AG04450 (cell line): Measurements from ENCODE around the gene NAXD. TPM values are rescaled to one million over a fixed set of nuclear protein-coding genes. Genes with fewer than 3 reads are reported as not detected.
"Not testable (repeated sequence)": the region's sequence is repeated elsewhere in the genome, so short reads cannot be mapped to it uniquely, and the experiment has no call there.

Experiments
- CTCF ChIA-PET: fragments of 300-600, 350-600 bp; formaldehyde crosslinking; extraction: SDS; loops from one replicate; lab custom pipeline; 2022; ENCODE audit warnings: antibody characterized with exemption, inconsistent platforms; lab: Charles Lee
- POLR2A ChIA-PET: fragments of 350-600 bp; formaldehyde crosslinking; extraction: SDS; loops from one replicate; lab custom pipeline; 2021; ENCODE audit warnings: antibody characterized with exemption, inconsistent platforms; lab: Yijun Ruan, JAX
- DNase-seq: peaks from one replicate; pipeline ENCODE4 v3.0.0-alpha.2; 2011; ENCODE audit warnings: low read depth, low spot score
- H3K27ac ChIP-seq: one replicate; pipeline ENCODE4 v1.5.1; 2012; ENCODE audit warnings: low read depth, low read length, control low read depth
- H3K27me3 ChIP-seq: one replicate; pipeline ENCODE4 v1.6.0; 2012; ENCODE audit warnings: low read length; ENCODE audit not compliant: control insufficient read depth, insufficient read depth
- H3K4me3 ChIP-seq: 2 replicates; pipeline ENCODE4 v1.5.1; 2011; ENCODE audit warnings: mild to moderate bottlenecking, low read depth, low read length, control low read depth
- H3K9me3 ChIP-seq: 2 replicates; pipeline ENCODE4 v1.5.1; 2012; ENCODE audit warnings: low read length; ENCODE audit not compliant: control insufficient read depth, insufficient read depth
- polyA plus RNA-seq: library from polyadenylated mRNA; depleted of rRNA; stranded (reverse); fragments of >200 nt; gene quantifications from 2 replicates; pipeline ENCODE4 v1.2.3, GENCODE V29; 2011
- TF ChIP-seq, protein P1 (sequence below): IDR thresholded peaks from 2 replicates; pipeline ENCODE4 v1.5.1; 2011; ENCODE audit warnings: low read depth, low read length, control low read depth, inconsistent platforms

NAXD gene
- polyA plus RNA-seq, 1 experiment, result 35.0 TPM

DNA sequence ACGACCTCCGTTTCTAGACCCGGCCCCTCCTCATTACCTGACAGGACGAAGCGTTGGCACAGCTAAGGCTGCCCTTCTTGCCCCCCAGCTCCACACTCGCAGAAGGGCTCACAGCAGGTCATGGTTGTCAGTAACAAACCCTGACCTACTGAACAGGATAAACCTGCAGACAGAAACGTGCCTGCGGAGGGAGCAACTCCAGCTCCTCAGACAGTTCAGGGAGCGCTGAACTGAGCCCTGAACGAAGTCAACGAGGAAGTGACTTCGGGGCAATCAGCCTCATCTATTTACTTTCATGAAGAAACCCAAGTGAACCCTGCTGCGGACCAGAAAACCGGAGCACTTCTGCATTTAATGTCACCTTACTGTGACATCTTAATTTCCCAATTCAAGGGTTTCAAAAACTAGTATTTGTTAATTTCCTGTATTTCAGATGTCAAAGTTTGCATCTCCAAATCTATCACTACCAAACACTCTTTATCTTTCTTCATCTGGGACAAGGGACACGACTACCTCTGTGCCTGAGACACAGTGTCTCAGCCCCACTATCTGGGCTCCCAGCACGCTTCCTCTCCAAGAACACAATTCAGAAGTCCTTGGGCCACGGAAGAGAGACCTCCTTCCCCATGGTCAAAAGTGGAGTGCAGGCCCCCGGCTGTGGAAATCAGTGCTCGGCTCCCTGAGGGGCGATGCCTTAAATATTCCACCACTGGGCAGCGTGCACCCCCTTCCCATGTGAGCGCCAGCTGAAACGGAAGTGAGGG, 50.3 kb downstream of the NAXD start:
- DNase-seq, result no peak
- CTCF ChIA-PET, result interaction anchor here (0.5 kb wide), 1 partner anchor 66 kb away, joined by 6 read pairs; no protein-coding TSS in a partner anchor
- TF ChIP-seq, protein P1, sequence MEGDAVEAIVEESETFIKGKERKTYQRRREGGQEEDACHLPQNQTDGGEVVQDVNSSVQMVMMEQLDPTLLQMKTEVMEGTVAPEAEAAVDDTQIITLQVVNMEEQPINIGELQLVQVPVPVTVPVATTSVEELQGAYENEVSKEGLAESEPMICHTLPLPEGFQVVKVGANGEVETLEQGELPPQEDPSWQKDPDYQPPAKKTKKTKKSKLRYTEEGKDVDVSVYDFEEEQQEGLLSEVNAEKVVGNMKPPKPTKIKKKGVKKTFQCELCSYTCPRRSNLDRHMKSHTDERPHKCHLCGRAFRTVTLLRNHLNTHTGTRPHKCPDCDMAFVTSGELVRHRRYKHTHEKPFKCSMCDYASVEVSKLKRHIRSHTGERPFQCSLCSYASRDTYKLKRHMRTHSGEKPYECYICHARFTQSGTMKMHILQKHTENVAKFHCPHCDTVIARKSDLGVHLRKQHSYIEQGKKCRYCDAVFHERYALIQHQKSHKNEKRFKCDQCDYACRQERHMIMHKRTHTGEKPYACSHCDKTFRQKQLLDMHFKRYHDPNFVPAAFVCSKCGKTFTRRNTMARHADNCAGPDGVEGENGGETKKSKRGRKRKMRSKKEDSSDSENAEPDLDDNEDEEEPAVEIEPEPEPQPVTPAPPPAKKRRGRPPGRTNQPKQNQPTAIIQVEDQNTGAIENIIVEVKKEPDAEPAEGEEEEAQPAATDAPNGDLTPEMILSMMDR, result no peak
- Histone ChIP-seq H3K27me3 (no peaks in the 10 kb centered on the region), H3K4me3 (no peak overlapping the region), H3K27ac (no peak overlapping the region), H3K9me3 (peaks cover 17% of the 10 kb centered on the region)
- POLR2A ChIA-PET, result no interaction called here

DNA sequence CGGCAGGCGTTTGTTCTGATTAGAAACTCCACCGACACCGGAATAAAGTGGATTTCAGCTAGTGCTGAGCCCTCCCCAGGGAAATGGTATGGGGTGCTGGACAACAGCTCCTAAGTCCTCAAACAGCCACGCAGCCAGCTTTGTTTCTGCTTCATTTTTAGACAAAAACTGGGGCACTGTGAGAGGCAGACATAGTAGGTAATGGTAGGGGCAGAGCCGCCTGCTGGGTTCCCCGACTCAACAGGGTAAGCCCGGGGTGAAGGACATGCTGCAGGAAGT, 50.8 kb downstream of the NAXD start:
- peaks cover 12% of the 10 kb centered on the region for H3K9me3 ChIP-seq
- CTCF ChIA-PET, result interaction anchor here (1.2 kb wide), 1 partner anchor 15 kb away, joined by 3 read pairs; no protein-coding TSS in a partner anchor
- no peak overlapping the region for H3K27ac ChIP-seq
- H3K4me3 ChIP-seq, result no peak overlapping the region
- POLR2A ChIA-PET, result no interaction called here
- no peak for DNase-seq
- H3K27me3 ChIP-seq, result no peaks in the 10 kb centered on the region
- TF ChIP-seq, protein P1, result no peak

DNA sequence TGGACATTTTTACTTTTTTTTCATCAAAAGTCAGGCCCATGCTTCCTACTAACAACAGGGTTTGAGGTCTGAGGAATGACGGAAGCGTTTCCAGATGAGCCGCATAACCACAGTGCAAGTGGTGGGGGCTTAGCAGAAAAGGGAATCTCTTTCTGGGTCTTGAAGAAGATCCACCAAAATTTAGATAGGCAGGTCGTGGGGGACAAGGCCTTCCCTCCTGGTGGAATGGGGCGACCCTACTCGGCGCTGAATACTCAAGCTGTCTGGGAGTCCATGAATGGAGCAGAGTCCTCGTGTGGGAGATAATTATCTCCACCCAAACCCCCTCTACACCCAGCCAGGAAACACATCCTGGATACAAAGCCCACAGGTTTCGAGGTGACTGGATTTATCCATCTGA, 53.7 kb downstream of the NAXD start:
- CTCF ChIA-PET, result no interaction called here
- TF ChIP-seq, protein P1, result no peak

DNA sequence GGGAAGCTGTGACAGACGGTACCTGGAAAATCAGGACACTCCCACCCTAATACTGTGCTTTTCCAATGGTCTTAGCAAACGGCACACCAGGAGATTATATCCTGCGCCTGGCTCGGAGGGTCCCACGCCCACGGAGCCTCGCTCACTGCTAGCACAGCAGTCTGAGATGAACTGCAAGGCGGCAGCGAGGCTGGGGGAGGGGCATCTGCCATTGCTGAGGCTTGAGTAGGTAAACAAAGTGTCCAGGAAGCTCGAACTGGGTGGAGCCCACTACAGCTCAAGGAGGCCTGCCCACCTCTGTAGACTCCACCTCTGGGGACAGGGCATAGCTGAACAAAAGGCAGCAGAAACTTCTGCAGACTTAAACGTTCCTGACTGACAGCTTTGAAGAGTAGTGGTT, 54.5 kb downstream of the NAXD start:
- CTCF ChIA-PET, DNase-seq, H3K27ac ChIP-seq, H3K9me3 ChIP-seq, H3K4me3 ChIP-seq, H3K27me3 ChIP-seq: not testable (repeated sequence)
- POLR2A ChIA-PET, result interaction anchor here (0.7 kb wide), 1 partner anchor 12 kb away, joined by 3 read pairs; no protein-coding TSS in a partner anchor

More for the DNA sequence above, 53.7 kb downstream of the NAXD start:
- peaks cover 6% of the 10 kb centered on the region for H3K9me3 ChIP-seq
- no peak for DNase-seq
- H3K27me3 ChIP-seq, result no peaks in the 10 kb centered on the region
- H3K4me3 ChIP-seq, result no peak overlapping the region
- POLR2A ChIA-PET, result no interaction called here
- H3K27ac ChIP-seq, result no peak overlapping the region

DNA sequence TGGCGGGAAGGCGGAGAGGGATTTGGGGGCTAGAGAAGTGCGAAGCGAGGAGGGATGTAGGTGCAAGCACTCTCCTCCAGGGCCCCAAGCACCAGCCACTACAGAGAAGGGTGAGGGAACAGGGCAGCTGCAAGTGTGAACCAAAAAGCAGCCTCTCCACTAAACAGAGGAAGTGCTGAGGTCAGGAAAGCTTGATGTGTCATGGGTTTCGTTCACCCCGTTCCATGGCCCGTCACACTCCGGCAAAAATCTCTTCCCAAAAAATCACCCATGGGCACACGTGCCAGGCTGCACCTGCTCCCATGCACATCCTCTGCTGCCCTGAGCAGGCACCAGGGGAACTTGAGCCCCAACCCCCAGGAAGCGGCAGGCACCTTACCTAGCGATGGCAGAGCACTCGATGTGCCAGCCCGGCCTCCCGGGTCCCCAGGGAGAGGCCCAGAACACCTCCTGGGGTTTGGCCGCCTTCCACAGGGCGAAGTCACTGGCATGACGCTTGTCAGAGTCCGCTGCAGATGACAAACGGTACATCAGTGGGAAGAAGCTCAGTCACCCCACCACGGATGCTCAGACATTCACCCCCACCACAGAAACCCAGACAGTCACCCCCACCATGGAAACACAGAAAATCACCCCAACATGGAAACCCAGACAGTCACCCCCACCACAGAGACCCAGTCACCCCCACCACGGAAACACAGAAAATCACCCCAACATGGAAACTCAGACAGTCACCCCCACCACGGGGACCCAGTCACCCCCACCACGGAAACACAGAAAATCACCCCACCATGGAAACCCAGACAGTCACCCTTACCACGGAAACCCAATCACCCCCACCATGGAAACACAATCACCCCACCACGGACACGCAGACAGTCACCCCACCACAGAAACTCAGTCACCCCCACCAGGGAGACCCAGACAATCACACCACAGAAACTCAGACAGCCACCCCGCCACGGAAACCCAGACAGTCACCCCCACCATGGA, 61.5 kb downstream of the NAXD start:
- no peak for DNase-seq
- Histone ChIP-seq H3K4me3 (no peak overlapping the region), H3K27ac (no peak overlapping the region), H3K9me3 (peaks cover 12% of the 10 kb centered on the region; the same call in 1 of the 2 replicates), H3K27me3 (no peaks in the 10 kb centered on the region)
- CTCF ChIA-PET, result no interaction called here
- POLR2A ChIA-PET, result no interaction called here
- TF ChIP-seq, protein P1, result no peak
